Measurements from ENCODE around the gene FRMD8. TPM values are rescaled to one million over a fixed set of nuclear protein-coding genes. Genes with fewer than 3 reads are reported as not detected.

Gene FRMD8
- total and polyA plus RNA-seq, 9 donors, result 4.3 to 41.7 (median 25.2) TPM

DNA sequence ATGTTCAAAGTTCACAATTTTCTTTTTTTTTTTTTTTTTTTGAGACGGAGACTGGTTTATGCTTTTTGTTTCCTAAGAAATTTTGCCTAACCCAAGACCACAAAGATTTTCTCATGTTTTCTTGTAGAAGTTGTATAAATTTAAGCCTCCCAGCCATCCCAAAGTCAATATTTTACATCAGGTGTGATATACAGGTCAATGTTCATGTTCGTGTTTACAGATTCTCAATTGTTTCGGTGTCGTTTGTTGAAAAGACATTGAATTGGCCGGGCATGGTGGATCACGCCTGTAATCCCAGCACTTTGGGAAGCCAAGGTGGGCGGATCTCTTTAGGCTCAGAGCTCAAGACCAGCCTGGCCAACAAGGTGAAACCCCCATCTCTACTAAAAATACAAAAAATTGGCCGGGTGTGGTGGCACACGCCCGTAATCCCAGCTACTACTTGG lies 15.4 kb downstream of the FRMD8 start:
- H3K36me3 ChIP-seq, result no peaks in the 10 kb centered on the region
- H3K27me3 ChIP-seq, result no peaks in the 10 kb centered on the region
- no peak overlapping the region for H3K4me3 ChIP-seq
- H3K9me3 ChIP-seq, result no peaks in the 10 kb centered on the region
- H3K27ac ChIP-seq, result no peak overlapping the region
- H3K4me1 ChIP-seq (ENCODE audit: insufficient read depth), result no peaks in the 10 kb centered on the region
- TF ChIP-seq EP300 (IDR thresholded peaks at IDR 0.05) (no peak), POLR2A (IDR thresholded peaks at IDR 0.05) (no peak)
- TF ChIP-seq, protein P1, sequence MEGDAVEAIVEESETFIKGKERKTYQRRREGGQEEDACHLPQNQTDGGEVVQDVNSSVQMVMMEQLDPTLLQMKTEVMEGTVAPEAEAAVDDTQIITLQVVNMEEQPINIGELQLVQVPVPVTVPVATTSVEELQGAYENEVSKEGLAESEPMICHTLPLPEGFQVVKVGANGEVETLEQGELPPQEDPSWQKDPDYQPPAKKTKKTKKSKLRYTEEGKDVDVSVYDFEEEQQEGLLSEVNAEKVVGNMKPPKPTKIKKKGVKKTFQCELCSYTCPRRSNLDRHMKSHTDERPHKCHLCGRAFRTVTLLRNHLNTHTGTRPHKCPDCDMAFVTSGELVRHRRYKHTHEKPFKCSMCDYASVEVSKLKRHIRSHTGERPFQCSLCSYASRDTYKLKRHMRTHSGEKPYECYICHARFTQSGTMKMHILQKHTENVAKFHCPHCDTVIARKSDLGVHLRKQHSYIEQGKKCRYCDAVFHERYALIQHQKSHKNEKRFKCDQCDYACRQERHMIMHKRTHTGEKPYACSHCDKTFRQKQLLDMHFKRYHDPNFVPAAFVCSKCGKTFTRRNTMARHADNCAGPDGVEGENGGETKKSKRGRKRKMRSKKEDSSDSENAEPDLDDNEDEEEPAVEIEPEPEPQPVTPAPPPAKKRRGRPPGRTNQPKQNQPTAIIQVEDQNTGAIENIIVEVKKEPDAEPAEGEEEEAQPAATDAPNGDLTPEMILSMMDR (IDR thresholded peaks at IDR 0.05), result no peak
- WGBS, 3 donors, result 86 to 90% (median 88%) methylated on average over 10 of the region's 10 CpGs
- intact Hi-C loops (cut with DNase I), result no loop called here
- no peak for DNase-seq

DNA sequence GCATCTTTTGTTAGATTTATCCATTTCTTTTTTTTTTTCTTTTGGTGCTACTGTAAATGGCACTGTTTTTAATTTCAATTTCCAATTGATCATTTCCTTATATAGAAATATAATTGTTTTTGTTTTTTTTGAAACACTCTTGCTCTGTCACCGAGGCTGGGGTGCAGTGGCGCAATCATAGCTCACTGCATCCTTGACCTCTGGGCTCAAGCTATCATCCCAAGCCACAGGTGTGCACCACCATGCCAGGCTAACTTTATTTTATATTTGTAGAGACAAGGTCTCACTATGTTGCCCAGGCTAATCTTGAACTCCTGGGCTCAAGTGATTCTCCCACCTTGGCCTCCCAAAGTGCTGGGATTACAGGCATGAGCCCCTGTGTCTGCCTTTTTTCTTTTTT lies 16.4 kb downstream of the FRMD8 start:
- WGBS, 3 donors, result 67 to 84% (median 70%) methylated on average over 2 of the region's 2 CpGs
- H3K36me3 ChIP-seq, result no peaks in the 10 kb centered on the region

DNA sequence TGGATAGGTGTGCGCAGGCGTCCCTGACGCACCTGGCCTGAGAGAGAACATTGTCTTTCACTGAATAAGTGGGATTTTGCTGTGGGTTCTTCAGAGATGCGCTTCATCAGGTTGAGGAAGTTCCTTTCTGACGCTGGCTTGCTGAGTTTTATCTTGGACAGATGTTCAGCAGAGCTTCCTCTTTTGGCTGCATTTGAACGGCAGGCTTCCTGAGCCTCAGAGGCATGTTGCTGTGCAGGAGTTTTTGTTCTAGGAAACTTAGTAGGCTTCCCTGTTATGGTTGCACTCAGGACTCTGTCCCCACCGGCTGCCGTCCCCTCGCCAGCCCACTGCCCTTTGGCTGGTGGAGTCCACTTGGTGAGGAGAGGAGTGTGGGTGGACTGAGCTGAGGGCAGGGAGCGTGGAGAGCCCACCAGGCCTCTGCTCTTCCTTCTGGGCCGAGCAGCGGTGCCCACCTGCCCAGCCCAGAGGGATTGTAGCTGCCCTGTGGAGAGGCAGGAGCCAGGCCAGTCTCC lies 17.2 kb downstream of the FRMD8 start:
- no peak for TF ChIP-seq EP300 (IDR thresholded peaks at IDR 0.05)
- no peak for TF ChIP-seq POLR2A (IDR thresholded peaks at IDR 0.05)
- TF ChIP-seq, protein P1 (IDR thresholded peaks at IDR 0.05), result no peak
- intact Hi-C loops (cut with DNase I), result no loop called here
- Histone ChIP-seq H3K27ac (no peak overlapping the region), H3K4me3 (no peak overlapping the region), H3K9me3 (no peaks in the 10 kb centered on the region), H3K36me3 (no peaks in the 10 kb centered on the region), H3K4me1 (ENCODE audit: insufficient read depth) (no peaks in the 10 kb centered on the region), H3K27me3 (no peaks in the 10 kb centered on the region)
- no peak for DNase-seq
- 72 to 79% (median 76%) methylated on average over 12 of the region's 12 CpGs for WGBS, 3 donors

More for the DNA sequence above, 16.4 kb downstream of the FRMD8 start:
- DNase-seq, result no peak
- no peak overlapping the region for H3K27ac ChIP-seq
- no peaks in the 10 kb centered on the region for H3K9me3 ChIP-seq
- TF ChIP-seq POLR2A (IDR thresholded peaks at IDR 0.05), result no peak
- no peak for TF ChIP-seq EP300 (IDR thresholded peaks at IDR 0.05)
- TF ChIP-seq, protein P1 (IDR thresholded peaks at IDR 0.05), result no peak
- intact Hi-C loops (cut with DNase I), result no loop called here
- H3K4me3 ChIP-seq, result no peak overlapping the region
- H3K27me3 ChIP-seq, result no peaks in the 10 kb centered on the region
- no peaks in the 10 kb centered on the region for H3K4me1 ChIP-seq (ENCODE audit: insufficient read depth)

DNA sequence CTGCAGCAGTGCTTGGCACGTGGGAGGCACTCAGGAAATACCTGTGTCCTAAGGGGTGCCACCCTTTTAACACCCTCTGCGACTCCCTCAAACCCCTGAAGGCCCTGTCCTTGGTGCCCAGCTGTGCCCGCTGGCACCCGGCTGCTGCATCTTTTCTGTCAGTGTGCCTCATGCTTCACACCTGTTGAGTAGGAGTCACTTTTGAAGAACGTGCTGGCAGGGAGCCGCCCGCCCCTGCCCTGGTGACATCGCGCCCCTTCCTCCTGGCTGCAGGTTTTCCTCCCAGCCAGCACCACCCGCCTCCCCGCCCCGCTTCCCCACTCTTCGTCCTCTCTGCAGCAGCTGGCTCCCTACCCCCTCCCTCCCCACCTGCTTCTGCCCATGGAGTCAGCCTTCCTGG lies 17.8 kb downstream of the FRMD8 start:
- no peak overlapping the region for H3K27ac ChIP-seq
- TF ChIP-seq, protein P1 (IDR thresholded peaks at IDR 0.05), result no peak
- no peak for TF ChIP-seq EP300 (IDR thresholded peaks at IDR 0.05)
- TF ChIP-seq POLR2A (IDR thresholded peaks at IDR 0.05), result no peak
- 80 to 84% (median 81%) methylated on average over 13 of the region's 13 CpGs for WGBS, 3 donors
- no peaks in the 10 kb centered on the region for H3K36me3 ChIP-seq
- no peaks in the 10 kb centered on the region for H3K27me3 ChIP-seq
- no peaks in the 10 kb centered on the region for H3K9me3 ChIP-seq
- no peak for DNase-seq
- H3K4me3 ChIP-seq, result no peak overlapping the region
- intact Hi-C loops (cut with DNase I), result no loop called here
- H3K4me1 ChIP-seq (ENCODE audit: insufficient read depth), result no peaks in the 10 kb centered on the region

Measured in ovary (tissue), 9 donors.